ENCODE measurements around the gene CCT4. TPM values are rescaled to one million over a fixed set of nuclear protein-coding genes. Genes with fewer than 3 reads are reported as not detected.

Gene CCT4
- total RNA-seq, 1 experiment from 2014 or later: 412 TPM

- in situ Hi-C loops (cut with HindIII; ENCODE audit: low sequenced_read_pairs): no loop called here
- DNase-seq (ENCODE audit: low spot score): no peak
Observed at GRCh38 chr2:61832183-61832841, 56.1 kb downstream of the CCT4 start.

DNA sequence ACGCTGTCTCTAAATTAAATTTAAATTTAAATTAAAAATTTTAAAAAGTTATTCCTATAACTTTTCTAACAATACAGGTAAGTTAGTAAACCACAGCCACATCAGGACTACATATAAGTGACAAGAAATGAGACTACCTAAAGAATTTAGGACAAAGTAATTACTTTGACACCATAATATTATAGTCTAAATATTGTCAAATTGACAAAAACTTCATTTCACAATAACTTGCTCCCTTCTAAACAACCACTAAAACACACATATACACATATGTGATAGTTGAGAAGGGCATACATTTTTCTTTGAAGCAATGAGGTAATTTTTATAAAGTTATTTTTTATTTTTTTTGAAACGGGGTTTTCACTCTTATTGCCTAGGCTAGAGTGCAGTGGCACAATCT is 66.2 kb downstream of the CCT4 start:
- DNase-seq (ENCODE audit: low spot score): no peak
- in situ Hi-C loops (cut with HindIII; ENCODE audit: low sequenced_read_pairs): no loop called here

Other genes starting within 250 kb of the CCT4 start
- 8.6 and 11.2 TPM in 2 replicates for gene FAM161A, start 34.6 kb downstream of the CCT4 start, total RNA-seq (2014; rRNA removed; shearing (Covaris generic))
- gene COMMD1, start 17.0 kb upstream of the CCT4 start, total RNA-seq (2014; rRNA removed; shearing (Covaris generic)): 56.9 and 57.2 TPM in 2 replicates

All from G401 (cell line).